Astrocyte of the cerebellum (primary cell): ENCODE results near the gene CCDC197.
A peak's percentile ranks its signal among the peaks of the same experiment; 100 is the strongest.

ENCODE experiments used
- DNase-seq: peaks from one replicate; pipeline ENCODE4 v3.0.0-alpha.2; 2011; ENCODE audit warnings: low read depth
- H3K4me3 ChIP-seq: 2 replicates; pipeline ENCODE4 v1.5.1; 2011; ENCODE audit warnings: mild to moderate bottlenecking, low read depth, low read length, moderate library complexity
- CTCF ChIP-seq: IDR thresholded peaks from 2 replicates; pipeline ENCODE4 v1.5.1; 2012; ENCODE audit warnings: low read length, low read depth, moderate library complexity, mild to moderate bottlenecking; ENCODE audit errors: missing control alignments
- in situ Hi-C: cut with HindIII; loops from 2 replicates; pipeline ENCODE4 v1.10.0; 2017; ENCODE audit warnings: low sequenced_read_pairs

The CCDC197 gene

GRCh38 chr14:93962701-93963601 is 34.1 kb upstream of the CCDC197 start:
- H3K4me3 ChIP-seq = no peak overlapping the region
- no peak for TF ChIP-seq CTCF
- no peak for DNase-seq
- in situ Hi-C loops = no loop called here

GRCh38 chr14:93963692-93964091 is 33.4 kb upstream of the CCDC197 start:
- no peak for DNase-seq
- in situ Hi-C loops = no loop called here
- no peak for TF ChIP-seq CTCF
- H3K4me3 ChIP-seq = no peak overlapping the region

GRCh38 chr14:93964281-93964680 is 32.8 kb upstream of the CCDC197 start:
- in situ Hi-C loops = no loop called here
- DNase-seq = no peak
- H3K4me3 ChIP-seq = no peak overlapping the region
- no peak for TF ChIP-seq CTCF

- no peak overlapping the region for H3K4me3 ChIP-seq
- no peak for DNase-seq
- in situ Hi-C loops = no loop called here
- TF ChIP-seq CTCF = no peak
Observed at GRCh38 chr14:93964820-93965286, 32.2 kb upstream of the CCDC197 start.

- DNase-seq = peak; percentile 84
- no peak for TF ChIP-seq CTCF
- H3K4me3 ChIP-seq = no peak overlapping the region
- in situ Hi-C loops = no loop called here
Observed at GRCh38 chr14:93965287-93965821, 31.7 kb upstream of the CCDC197 start.

- no peak overlapping the region for H3K4me3 ChIP-seq
- DNase-seq = no peak
- in situ Hi-C loops = no loop called here
- TF ChIP-seq CTCF = no peak
Observed at GRCh38 chr14:93965946-93966474, 31.1 kb upstream of the CCDC197 start.
